Thyroid gland (tissue), 4 donors: ENCODE measurements around the gene DCUN1D4.

Source experiments
- CTCF ChIP-seq, 6 experiments: fragments of 200-600 bp in 3 of 6; fragments of 450-650 bp in 3 of 6; sonication (generic) in 3 of 6; IDR thresholded peaks; one replicate each; pipeline ENCODE4 v1.5.1; 2016 to 2019; ENCODE audit warnings: antibody characterized with exemption in 6 of 6, mild to moderate bottlenecking in 2 of 6, inconsistent platforms in 1 of 6, moderate library complexity in 1 of 6
- POLR2A ChIP-seq, 2 donors: fragments of 450-650 bp; IDR thresholded peaks; one replicate each; pipeline ENCODE4 v1.6.1; 2017; ENCODE audit warnings: antibody characterized with exemption in 2 of 2, mild to moderate bottlenecking in 2 of 2, moderate library complexity in 1 of 2

- TF ChIP-seq CTCF (IDR thresholded peaks at IDR 0.05): no peak
- TF ChIP-seq POLR2A (IDR thresholded peaks at IDR 0.05): no peak
Measured at GRCh38 chr4:51862781-51863180, 19.8 kb downstream of the DCUN1D4 start.
